CD4-positive, alpha-beta T cell treated with Interleukin-17A for 4 hours (primary cell): ENCODE measurements around the gene GSTK1.
"Not testable (repeated sequence)": the region's sequence is repeated elsewhere in the genome, so short reads cannot be mapped to it uniquely, and the experiment has no call there.

ENCODE experiments used
- DNase-seq: peaks from one replicate; pipeline ENCODE4 v3.0.0-alpha.2; 2020; ENCODE audit warnings: mixed read lengths

Gene GSTK1

DNA sequence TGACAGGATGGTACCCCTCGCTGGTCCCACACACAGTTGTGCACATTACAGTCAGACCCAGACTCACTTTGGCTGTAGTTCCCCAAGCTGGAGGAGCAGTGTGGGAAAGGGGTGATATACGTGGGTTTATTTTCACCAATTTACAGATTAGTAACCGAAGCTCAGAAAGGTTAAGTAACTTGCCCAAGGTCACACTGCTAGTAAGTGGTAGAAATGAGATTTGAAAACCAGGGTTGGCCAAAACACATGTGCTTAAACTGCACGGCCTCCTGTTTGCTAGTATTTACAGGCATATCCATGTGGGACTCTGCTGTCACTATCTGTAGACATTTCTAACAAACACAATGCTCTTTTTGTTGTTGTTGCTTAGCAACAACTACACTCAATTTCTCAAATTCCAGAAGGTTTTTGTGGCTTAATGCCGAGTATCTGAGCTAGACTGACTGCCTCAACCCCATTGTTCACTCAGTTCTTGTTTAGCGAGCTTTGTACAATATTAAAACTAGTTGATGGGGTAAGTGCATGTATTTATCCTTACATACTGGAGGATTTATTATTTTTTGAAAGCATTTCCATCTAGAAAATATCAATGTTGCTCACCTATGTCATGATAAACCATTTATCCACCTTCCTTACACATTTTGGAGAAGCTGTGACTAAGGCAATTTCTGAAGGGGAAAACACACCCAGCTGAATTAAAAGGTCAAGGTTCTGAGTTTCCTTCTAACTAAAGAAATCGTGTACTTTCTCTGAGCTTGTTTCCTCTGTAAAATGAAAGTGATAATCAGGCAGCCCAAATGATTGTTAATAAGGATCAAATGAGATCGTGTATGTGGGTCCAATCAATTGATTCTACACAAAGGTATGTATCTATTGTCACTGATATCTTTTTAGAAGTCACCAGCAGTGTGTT, 16.2 kb downstream of the GSTK1 start:
- no peak for DNase-seq

DNA sequence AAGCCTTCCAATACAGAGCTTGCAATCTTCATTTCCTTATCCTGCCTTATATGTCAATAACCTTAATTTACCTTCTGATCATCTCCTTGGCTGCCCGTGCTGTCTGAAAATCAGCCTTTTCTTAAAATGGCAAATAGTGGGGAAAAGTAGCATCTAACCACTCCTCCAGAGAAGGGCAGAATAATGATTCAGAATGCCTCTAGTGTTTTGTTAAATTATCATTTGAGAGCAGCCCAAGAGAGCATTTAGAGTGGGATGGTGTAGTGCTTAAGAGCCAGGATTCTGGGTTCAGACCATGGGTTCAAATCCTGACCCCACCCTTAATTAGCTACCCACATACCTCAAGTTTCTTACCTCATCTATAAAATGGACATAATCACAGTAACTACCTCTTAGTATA, 16.9 kb downstream of the GSTK1 start:
- DNase-seq = no peak

DNA sequence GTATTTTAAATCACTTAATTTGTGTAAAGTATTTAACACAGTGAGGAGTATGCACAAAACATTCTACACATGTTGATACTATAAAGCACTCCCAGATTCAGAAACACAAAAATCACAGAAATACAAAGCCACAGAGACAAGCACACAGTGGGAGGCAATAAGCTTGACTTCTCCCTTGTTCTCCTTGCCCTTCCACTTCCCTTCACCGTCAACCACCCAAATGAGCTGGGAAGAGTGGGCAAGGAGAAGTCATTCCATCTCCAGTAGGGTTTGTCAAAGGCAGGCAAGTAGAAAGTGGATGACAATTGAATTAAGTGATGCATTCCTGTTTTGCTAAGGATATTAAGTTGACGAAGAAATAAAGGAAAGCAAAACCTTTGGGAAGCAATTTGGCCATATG, 17.3 kb downstream of the GSTK1 start:
- no peak for DNase-seq

DNA sequence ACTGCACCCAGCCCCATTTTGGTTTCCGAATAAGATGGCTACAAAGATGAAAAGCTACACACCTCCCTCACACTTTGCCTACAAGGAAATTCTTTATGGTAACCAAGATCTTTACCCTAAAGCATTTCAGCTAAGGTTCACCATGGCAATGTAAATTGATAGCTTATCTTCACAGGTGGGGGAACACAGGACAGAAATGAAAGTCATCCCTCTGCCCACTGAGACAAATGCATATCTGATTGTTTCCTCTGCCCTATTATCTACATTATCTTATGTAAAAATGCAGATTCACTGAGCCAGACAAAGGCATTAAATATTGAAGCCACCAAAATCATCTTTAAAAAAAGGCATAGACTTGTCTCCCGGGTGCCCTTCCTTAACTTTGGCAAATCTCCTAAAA, 18.3 kb downstream of the GSTK1 start:
- no peak for DNase-seq

DNA sequence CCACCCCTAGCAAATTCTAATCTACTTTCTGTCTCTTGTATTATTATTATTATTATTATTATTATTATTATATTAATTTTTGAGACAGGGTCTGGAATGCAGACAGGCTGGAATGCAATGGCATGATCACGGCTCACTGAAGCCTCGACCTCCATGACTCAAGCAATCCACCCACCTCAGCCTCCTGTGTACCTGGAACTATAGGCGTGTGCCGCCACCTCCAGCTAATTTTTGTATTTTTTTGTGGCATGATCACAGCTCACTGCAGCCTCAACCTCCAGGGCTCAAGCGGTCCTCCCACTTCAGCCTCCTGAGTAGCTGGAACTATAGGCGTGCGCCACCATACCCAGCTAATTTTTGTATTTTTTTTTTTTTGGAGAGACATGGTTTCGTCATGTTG, 18.9 kb downstream of the GSTK1 start:
- DNase-seq = no peak

DNA sequence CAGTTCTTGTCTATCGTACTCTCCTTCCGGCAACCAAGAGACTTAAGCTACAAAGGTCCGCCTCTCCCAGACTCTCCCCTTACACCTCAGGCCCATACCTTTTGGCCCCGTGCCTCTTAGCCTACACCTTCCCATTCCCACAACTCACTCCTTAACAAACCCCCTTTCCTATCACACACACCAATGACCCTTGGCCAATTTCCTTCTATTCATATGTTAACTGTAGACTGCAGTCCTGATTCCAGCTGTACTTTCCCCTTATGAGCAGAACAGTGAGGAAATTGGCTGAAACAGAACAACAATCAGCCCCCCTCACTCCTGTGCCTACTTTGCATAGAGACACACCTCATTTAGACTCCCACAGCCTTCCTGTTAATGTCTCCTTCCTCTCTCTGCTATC, 20.1 kb downstream of the GSTK1 start:
- no peak for DNase-seq

DNA sequence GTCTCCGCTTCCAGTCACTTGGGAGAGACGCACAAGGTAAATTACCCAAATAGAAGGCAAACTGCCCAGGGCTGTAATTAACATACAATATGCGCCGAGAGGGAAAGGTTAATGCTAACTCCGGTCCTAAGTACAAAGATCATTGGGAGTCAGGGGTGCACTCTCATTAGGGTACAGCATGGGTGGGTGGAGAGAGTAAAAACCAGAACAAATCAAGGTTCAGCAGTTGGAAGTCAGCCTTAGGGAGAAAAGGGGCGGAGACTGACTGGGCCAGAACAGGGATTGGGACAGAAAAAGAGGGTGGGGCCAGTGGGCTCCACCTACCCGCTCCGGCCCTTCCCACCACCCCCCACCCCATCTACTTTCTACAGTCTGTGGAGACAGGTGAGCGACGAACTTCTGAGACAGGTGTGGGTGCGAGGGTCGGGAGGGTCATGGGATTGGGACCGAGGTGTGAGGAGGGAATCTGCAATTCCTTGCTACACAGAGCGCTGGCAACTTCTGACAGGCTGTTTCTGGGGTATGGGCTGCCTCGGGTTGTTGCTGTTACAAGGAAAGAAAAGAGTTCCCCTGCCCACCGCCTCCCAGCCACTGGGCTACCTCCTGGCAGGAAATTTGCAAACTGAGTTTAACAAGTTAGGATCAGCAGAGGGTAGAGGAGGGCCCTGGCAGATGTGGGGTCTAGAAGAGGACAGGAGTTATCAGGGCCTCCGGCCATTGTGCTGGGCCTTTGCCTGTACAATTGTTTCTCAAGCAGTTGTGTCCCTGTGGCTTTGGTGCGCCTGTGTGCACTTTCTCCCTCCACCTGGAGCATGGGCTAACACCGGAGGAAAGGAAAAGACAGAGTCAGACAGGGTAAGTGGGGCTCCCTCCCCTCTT, 21.6 kb downstream of the GSTK1 start, which contains the start of gene TMEM139:
Gene TMEM139, plus strand, starts transcription at position 368 of the 879 bp plus-strand sequence. CDS start 1,000 bp downstream, outside the sequence.
- DNase-seq = no peak

DNA sequence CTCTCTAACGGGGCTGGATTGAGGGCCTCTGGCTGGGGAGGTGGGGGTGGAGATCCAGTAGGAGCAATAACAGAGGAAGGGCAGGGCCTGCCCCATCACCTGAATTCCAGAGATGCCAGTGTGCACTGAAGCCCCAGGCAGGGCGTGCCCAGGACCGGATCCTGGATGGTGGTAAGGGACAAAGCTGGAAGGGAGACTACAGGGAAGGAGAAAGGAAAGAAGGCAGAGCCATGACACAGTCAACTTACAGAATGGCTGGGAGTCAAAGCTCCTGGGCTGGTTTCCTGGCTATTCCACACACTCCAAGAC, 22.2 kb downstream of the GSTK1 start:
- no peak for DNase-seq

DNA sequence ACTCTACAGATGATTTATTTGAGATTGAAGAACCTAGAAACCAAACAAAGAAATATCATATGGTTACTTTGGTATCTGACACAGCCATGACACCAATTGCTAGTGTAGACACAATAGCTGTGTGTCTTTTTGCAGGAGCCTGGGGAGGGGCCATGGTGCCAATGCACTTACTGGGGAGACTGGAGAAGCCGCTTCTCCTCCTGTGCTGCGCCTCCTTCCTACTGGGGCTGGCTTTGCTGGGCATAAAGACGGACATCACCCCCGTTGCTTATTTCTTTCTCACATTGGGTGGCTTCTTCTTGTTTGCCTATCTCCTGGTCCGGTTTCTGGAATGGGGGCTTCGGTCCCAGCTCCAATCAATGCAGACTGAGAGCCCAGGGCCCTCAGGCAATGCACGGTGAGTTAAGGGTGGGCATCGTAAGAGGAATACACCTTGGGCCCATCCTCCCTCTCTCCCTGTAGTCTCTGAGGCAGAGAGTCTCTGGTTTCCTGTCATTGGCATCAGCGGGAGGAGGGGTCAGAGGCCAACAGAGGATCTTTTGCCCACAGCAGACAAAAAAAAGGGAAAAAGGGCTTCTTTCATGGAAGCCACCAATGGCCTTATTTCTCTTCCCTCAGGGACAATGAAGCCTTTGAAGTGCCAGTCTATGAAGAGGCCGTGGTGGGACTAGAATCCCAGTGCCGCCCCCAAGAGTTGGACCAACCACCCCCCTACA, 22.7 kb downstream of the GSTK1 start:
- no peak for DNase-seq

DNA sequence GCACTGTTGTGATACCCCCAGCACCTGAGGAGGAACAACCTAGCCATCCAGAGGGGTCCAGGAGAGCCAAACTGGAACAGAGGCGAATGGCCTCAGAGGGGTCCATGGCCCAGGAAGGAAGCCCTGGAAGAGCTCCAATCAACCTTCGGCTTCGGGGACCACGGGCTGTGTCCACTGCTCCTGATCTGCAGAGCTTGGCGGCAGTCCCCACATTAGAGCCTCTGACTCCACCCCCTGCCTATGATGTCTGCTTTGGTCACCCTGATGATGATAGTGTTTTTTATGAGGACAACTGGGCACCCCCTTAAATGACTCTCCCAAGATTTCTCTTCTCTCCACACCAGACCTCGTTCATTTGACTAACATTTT, 23.3 kb downstream of the GSTK1 start:
- DNase-seq = no peak

DNA sequence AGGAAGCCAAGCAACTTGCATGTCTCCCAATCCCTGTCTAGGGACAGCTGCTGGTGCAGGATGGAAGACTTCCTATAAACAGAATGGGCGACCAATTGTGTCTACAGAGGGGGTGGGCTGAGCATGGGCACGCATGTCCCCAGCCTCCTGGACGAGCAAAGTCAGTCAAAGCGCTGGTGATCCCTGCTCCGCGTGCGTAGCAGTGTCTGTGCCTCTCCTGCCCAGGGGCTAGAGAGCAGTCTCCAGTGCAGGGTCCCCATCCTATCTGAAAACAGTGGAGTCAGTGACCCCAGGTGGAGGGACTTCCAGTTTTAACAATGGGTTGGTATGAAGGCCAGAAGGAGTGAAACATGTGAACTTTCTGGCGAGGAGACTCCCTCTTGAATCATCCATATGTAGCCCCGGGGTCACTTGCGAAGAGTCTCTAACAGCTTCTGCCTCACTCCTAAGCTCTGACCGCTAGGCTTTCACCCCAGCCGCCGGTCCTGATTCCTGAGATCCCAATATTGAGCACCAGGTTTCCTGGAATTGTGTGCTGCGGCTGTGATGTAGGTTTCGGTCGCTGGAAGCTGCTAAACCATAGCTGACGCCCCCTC, 24.2 kb downstream of the GSTK1 start:
- no peak for DNase-seq

DNA sequence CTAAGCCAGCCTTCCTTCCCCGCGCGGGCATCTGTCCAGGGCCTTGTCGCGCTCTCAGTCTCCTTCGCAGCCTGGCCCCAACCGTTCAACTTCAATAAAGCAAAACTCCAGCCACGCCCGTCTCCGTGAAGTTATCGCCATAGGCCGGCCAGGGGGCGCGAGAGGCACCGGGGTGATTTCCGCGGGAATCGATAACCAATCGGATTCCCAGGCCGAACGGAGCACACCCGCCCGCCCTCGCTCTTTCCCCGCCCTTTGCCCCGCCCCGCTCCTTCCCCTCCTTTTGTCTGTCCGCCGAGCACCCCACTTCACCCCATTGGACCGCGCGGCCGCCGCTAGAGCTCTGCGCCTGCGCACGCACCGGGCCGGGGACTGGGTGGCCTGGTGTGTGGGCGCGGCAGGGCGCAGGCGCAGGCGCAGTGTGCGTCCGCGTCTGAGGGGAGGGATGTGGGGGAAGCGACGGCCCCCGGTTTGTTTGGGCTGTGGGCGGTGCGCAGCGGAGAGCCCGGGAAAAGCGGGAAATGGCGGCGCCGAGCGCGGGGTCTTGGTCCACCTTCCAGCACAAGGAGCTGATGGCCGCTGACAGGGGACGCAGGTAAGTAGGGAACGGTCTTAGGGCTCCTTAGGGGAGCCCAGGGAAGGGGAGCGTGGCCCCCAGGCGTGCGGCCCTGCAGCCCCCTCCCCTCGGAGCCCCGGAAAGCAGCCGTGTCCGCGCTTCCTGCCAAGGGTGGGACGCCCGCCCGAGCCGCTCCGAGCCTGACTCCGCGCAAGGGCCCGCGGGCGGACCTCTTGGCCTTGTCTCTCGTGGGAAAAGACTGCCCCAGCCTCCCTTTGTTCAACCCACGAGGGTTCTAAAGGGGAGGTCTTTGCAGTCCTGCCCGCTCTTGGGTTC, 24.9 kb downstream of the GSTK1 start, which contains the start of gene CASP2:
Gene CASP2, plus strand, starts transcription at position 417 of the 892 bp plus-strand sequence. Its CDS starts 105 bp downstream, at position 522.
- peak; percentile 100 for DNase-seq

DNA sequence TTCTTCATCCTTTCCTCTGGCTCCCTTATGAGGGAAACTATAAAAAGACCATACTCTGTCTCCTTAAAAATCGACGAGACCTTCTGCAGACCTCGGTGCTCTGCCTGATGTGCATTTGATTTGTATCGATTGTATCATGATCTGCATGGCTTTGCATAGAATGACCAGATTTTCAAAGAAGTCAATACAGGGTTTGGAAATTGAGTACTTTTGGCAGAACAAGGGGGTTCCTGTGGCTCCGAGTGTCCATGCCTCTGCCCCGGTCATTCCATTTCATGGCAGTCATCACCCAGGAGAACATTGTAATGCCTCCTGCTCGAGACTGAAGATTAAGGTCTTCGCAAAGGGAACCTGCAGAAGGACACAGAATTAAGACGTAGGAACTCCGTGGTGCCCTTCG, 25.6 kb downstream of the GSTK1 start:
- DNase-seq = no peak

DNA sequence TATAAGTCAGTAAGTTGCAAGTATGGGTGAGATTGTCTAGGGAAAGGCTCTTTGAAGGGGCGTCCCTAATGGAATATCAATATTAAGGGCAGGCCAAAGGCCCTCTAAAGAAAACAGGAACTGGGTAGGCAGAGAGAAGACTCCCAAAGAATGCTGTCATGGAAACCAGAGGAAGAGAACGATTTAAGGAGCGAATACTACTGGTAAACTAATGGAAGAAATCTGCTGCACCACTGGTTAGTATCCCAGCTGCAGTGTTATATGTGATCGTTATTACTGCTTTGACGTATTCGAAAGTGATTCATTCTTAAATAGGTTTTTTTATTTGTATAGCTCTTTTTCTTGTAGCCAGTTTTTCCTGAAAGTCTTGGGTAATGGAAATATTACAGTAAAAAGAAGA, 26.2 kb downstream of the GSTK1 start:
- no peak for DNase-seq

DNA sequence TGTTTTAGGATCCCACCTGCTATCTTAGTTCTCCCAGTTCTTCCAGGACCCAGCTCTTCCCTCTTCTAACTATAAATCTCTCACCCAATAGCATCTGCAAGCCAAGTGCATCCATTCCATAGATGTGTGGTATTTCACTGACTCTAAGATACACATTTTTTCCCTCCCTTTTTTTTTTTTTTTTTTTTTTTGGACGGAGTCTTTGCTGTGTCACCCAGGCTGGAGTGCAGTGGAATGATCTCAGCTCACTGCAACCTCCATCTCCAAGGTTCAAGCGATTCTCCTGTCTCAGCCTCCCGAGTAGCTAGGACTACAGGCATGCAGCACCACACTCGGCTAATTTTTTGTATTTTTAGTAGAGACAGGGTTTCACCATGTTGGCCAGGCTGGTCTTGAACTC, 26.6 kb downstream of the GSTK1 start:
- not testable (repeated sequence) for DNase-seq

DNA sequence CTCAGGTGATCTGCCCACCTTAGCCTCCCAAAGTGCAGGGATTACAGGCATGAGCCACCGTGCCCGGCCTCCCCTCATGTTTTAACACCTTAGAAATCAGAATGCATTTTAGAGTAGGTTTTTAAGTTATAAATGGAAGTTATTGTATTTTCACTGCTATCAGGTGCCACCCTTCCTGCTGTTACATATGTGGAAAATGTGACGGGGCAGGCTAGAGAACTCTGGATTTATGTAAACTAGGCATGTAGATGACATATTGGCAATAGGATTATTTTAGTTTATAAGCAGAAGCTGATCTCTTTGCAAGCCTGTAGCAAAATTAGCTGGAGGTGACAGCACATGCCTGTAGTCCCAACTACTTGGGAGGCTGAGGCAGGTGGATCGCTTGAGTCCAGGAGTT, 27.1 kb downstream of the GSTK1 start:
- no peak for DNase-seq

DNA sequence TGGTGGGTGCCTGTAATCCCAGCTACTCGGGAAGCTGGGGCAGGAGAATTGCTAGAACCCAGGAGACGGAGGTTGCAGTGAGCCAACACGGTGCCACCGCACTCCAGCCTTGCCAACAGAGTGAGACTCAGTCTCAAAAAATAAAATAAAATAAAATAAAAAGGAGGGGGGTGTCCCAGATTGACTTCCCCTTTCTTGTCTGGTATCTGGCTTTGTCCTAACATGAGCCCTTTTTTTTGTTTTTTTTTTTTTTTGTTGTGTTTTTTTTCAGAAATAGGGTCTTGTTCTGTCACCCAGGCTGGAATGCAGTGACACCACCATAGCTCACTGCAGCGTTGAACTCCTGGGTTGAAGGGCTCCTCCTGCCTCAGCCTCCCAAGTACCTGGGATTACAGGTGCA, 29.6 kb downstream of the GSTK1 start:
- no peak for DNase-seq

DNA sequence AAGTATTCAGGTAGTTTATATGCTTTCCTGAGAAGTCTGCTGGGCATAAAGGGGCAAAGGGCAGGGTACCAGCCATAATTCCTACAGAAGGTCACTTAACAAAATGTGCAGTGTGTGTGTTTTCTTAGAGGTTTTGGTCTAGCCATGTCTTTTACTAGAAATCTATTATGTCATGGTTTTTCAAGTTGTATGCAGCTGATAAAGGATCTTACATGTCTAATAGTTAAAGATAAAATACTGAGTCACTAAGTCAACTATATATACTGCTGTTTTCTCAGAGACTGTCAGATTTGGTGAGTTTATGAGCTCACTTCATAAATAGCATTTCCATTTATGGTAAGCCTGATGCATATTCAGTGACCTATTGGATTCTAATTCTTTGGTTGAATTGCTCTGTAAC, 32.6 kb downstream of the GSTK1 start:
- DNase-seq = no peak

DNA sequence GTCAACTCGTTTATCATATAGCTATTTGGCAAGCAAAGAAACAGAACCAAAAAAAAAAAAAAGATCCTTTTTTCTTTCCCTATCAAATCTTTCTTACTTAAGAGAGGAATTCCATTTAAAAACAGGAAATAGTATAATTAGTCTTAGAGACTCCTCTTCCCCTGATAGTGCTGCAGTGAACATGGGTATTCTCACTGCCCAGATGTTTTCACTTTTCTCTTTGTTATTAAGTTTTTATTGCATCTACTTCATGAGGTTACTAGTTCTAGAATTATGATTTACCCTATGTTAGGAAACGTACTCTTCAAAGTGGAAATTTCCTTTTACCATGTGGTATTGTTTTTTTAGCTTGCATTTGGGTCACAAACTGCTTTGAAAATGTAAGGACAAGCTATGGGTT, 33.4 kb downstream of the GSTK1 start:
- DNase-seq = no peak

DNA sequence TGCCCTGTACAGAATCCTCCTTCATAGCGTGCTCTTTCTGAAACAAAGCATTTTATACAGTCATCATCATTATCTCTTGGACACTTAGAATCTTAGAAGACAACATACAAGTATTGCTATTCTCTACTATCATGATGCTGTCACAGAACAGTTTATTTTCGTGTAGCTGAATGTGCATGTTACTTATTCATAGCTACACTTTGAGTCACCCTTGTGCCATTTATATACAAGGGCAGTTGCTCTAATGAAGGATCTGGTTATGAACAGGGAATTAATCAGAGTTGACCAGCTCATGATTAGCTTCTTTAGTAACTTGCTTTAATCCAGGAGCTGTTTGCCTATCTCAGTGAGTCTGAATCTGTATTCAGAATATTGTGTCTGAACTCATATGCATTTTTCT, 36.1 kb downstream of the GSTK1 start:
- no peak for DNase-seq

DNA sequence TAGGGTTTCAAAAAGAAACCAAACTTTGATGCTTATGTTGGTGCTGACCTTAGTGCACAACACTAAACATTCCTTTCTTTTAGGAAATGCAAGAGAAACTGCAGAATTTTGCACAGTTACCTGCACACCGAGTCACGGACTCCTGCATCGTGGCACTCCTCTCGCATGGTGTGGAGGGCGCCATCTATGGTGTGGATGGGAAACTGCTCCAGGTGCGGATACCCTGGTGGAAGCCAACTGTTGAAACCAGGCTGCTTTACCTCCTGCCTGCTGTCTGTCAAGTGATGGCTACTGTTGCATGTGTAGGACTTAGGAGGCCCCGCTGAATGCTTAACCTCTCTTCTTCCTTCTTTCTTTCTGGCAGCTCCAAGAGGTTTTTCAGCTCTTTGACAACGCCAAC, 36.6 kb downstream of the GSTK1 start:
- peak; percentile 79 for DNase-seq
